Skeletal muscle tissue (tissue), 4 donors: ENCODE data around the gene CTXN1. TPM values are rescaled to one million over a fixed set of nuclear protein-coding genes. Genes with fewer than 3 reads are reported as not detected.
"Not testable (repeated sequence)": the region's sequence is repeated elsewhere in the genome, so short reads cannot be mapped to it uniquely, and the experiment has no call there.

Experiments
- H3K27ac ChIP-seq: one replicate; pipeline ENCODE4 v1.7.0; 2013; ENCODE audit warnings: mild to moderate bottlenecking, low read depth, low read length, inconsistent platforms
- H3K27me3 ChIP-seq, 3 donors: one replicate each; pipeline ENCODE4 v1.7.0; 2013; ENCODE audit warnings: low read length in 3 of 3; ENCODE audit not compliant: control insufficient read depth in 3 of 3, insufficient read depth in 3 of 3
- H3K36me3 ChIP-seq, 3 donors: one replicate each; pipeline ENCODE4 v1.7.0; 2013; ENCODE audit warnings: low read length in 3 of 3; ENCODE audit not compliant: control insufficient read depth in 3 of 3, insufficient read depth in 3 of 3
- H3K4me1 ChIP-seq, 3 donors: one replicate each; pipeline ENCODE4 v1.7.0; 2013; ENCODE audit warnings: low read length in 3 of 3, mild to moderate bottlenecking in 3 of 3; ENCODE audit not compliant: control insufficient read depth in 3 of 3, insufficient read depth in 3 of 3
- H3K4me3 ChIP-seq, 3 donors: one replicate each; pipeline ENCODE4 v1.7.0; 2013; ENCODE audit warnings: low read length in 3 of 3
- H3K9ac ChIP-seq, 3 donors: one replicate each; pipeline ENCODE4 v1.7.0; 2013; ENCODE audit warnings: low read length in 3 of 3, mild to moderate bottlenecking in 3 of 3, moderate library complexity in 2 of 3, low read depth in 1 of 3
- H3K9me3 ChIP-seq, 3 donors: one replicate each; pipeline ENCODE4 v1.7.0; 2013; ENCODE audit warnings: low read length in 3 of 3; ENCODE audit not compliant: control insufficient read depth in 3 of 3
- total RNA-seq: library from RNA; depleted of rRNA; stranded (reverse); fragments of >200 nt; gene quantifications from one replicate; pipeline ENCODE4 v1.2.3, GENCODE V29; 2014
- donor health status: Osteomylitis.

The CTXN1 gene
- total RNA-seq, 1 donor from 2014 or later: 0.52 TPM

DNA sequence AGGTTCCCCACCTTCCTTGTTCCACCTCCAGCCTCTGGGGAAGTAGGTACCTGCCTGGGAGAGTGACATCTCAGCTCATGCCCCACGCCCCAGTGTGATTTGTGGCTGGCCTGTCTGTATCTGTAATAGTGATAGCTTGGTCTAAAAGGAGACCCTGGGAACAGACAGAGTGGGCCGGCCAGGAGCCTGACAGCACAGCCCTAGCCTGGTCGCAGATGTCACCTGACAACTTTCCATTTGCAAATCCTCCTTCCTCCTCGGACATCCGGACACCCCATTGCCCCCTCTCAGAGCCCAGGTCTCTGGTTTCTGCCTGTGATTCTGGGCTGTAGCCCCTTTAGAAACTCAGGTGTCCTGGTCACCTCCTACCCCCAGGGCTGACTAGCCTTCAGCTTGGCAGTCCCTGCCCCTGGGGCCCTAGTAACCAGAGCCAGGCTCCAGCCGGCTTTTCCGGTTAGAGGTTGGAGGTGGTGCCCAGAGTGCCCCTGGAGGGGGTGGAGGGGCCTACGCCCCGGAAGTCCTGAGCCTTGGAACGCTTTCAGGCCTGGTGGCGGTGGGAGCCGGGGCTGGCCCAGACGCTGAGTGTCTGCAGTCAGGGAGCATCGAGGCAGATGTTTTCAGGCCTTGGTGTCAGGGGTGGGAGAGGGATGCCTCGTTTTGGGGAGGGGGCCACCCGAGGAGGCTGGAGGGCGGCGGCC, 31.2 kb downstream of the CTXN1 start:
- H3K27me3 ChIP-seq: peaks cover 16 to 37% (median 19%) of the 10 kb centered on the region in 3 donors
- no peak overlapping the region for H3K4me3 ChIP-seq
- no peak overlapping the region for H3K27ac ChIP-seq
- peaks cover 0 to 2% (median 0%) of the 10 kb centered on the region in 3 donors for H3K9me3 ChIP-seq
- no peaks in the 10 kb centered on the region for H3K36me3 ChIP-seq
- H3K9ac ChIP-seq: no peak overlapping the region
- no peaks in the 10 kb centered on the region for H3K4me1 ChIP-seq

DNA sequence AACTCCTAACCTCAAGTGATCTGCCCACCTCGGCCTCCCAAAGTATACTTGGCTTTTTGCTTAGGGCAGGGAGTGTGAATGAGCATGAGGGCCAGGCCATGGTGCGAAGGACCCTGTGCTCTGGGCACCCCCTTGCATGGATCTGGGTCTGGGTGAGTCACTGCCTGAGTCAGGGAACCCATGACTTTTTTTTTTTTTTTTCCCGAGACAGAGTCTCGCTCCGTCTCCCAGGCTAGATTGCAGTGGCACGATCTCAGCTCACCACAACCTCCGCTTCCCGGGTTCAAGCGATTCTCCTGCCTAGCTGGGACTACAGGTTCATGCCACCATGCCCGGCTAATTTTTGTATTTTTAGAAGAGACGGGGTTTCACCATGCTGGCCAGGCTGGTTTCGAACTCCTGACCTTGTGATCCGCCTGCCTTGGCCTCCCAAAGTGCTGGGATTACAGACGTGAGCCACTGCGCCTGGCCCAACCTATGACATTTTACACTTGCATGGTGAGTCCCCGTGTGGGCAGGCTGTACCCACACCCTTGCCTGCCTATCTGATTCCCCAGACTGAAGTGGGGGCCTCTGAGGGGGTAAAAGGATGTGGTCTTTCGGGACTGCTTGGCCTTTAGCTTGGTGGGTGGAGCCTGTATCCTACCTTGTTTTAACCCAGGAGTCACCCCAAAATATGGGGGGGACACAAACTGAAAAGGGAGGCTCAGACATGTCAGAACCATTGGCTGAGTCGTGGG, 32.4 kb downstream of the CTXN1 start:
- H3K9me3 ChIP-seq, H3K27ac ChIP-seq, H3K9ac ChIP-seq, H3K36me3 ChIP-seq, H3K4me1 ChIP-seq, H3K4me3 ChIP-seq: not testable (repeated sequence)
- H3K27me3 ChIP-seq: peaks cover 21 to 37% (median 28%) of the 10 kb centered on the region in 3 donors

DNA sequence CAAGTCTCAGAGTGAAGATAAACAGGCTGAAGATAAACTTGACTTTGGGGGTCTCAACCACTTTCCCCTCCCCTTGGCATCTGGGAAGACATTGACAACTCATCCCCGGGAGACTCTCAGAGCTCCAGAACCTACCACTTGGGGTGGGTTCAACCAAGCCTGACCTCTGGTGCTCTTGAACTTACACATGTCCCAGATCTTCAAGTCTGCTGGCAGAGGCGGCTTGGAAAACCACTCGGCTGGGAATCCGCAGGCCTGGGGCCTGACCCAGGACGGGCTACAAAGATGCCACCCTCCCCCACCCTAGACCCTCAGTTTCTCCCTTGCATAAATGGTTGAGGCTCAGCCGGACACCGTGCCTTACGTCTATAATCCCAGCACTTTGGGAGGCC, 37.1 kb downstream of the CTXN1 start:
- peaks cover 19 to 31% (median 25%) of the 10 kb centered on the region in 3 donors for H3K27me3 ChIP-seq
- H3K9me3 ChIP-seq: no peaks in the 10 kb centered on the region
- H3K27ac ChIP-seq: no peak overlapping the region
- no peaks in the 10 kb centered on the region for H3K36me3 ChIP-seq
- H3K4me3 ChIP-seq: no peak overlapping the region
- no peaks in the 10 kb centered on the region for H3K4me1 ChIP-seq
- H3K9ac ChIP-seq: no peak overlapping the region

DNA sequence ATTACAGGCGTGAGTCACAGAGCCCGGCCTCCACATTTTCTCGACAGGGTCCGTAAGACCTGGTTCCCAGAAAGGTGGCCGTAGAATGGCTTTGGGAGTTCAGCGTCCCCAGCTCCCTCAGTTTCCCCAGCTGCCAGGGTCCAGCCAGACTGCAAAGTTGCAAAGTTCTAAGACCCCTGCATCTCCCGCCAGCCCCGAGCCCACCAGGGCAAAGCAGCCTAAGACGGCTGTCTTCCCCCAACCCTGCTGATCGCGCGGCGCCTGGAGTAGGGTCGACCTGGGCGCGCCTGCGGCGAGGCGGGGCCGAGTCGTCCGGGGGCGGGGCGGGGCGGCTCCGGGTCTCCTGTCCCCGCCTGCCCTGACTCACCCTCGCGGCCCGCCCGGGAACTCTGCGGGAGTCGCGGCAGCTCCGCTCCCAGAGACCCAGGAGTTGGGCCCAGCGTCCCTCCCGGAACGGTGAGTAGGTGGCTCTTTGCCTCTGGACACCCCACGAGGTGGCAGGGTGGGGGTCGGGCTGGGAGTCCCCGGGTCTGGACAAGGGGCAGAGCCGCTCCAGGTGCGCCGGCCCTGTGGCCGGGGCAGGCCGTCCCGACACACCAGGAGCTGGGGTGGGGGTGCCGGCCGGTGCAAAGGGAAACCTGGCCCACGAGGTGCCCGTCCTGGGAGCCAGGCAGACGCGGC, 37.6 kb downstream of the CTXN1 start, which contains the start of gene LRRC8E:
TSS of gene LRRC8E (plus strand) at position 366 of the 681 bp plus-strand sequence. CDS start 7,094 bp downstream, outside the sequence.
- H3K9ac ChIP-seq: no peak within 1 kb of the TSS
- H3K27ac ChIP-seq: no peak within 1 kb of the TSS
- no peaks in the 10 kb centered on the region for H3K4me1 ChIP-seq
- peaks cover 18 to 29% (median 21%) of the 10 kb centered on the region in 3 donors for H3K27me3 ChIP-seq
- H3K9me3 ChIP-seq: no peaks in the 10 kb centered on the region
- H3K36me3 ChIP-seq: no peaks in the 10 kb centered on the region
- no peak within 1 kb of the TSS for H3K4me3 ChIP-seq

DNA sequence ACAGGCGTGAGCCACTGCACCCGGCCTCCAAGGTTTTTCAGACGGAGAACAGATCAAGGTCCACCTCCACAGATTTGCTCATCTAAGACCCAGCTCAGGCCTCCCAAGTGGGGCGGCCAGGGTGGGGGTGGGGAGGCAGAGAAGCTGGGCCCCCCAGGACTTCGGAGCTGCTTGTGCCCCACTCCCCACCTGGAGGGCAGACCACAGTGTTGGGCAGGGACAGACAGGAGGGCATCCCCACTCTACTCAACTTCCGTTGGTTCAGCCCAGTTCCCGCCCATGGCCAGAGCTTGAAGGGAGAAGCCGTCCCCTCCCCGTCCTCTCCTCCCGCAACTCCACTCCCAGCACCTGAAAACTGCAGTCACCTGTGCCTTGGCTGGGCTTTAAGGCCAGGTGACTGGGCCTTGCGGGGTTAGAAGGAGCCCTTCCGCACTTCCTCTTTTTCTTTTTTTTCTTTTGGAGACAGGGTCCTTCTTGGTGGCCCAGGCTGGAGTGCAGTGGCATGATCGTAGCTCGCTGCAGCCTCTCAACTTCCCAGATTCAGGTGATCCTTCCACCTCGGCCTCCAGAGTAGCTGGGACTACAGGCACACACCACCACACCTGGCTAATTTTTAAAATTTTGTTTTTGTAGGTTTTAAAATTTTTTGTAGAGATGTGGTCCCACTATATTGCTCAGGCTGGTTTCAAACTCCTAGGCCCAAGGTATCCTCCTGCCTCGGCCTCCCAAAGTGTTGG, 38.4 kb downstream of the CTXN1 start:
- no peaks in the 10 kb centered on the region for H3K9me3 ChIP-seq
- H3K4me1 ChIP-seq: no peaks in the 10 kb centered on the region
- H3K4me3 ChIP-seq: no peak overlapping the region
- no peak overlapping the region for H3K9ac ChIP-seq
- peaks cover 18 to 27% (median 21%) of the 10 kb centered on the region in 3 donors for H3K27me3 ChIP-seq
- no peaks in the 10 kb centered on the region for H3K36me3 ChIP-seq
- no peak overlapping the region for H3K27ac ChIP-seq

DNA sequence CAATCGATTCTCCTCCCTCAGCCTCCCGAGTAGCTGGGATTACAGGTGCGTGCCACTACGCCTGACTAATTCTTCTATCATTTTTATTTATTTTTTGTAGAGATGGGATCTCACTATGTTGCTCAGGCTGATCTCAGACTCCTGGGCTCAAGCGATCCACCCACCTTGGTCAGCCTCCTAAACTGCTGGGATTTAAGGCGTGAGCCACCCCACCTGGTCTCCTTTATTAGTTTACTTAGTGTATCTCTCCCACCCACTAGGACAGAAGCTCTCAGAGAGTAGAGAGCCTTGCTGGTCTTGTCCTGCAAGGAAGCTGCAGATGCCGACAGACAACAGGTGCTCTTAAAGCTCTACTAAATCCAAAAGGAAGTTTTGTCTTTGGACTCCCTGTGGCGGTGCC, 40.1 kb downstream of the CTXN1 start:
- no peak overlapping the region for H3K27ac ChIP-seq
- peaks cover 18 to 23% (median 19%) of the 10 kb centered on the region in 3 donors for H3K27me3 ChIP-seq
- no peaks in the 10 kb centered on the region for H3K4me1 ChIP-seq
- H3K36me3 ChIP-seq: no peaks in the 10 kb centered on the region
- H3K9me3 ChIP-seq: no peaks in the 10 kb centered on the region
- H3K4me3 ChIP-seq: no peak overlapping the region
- no peak overlapping the region for H3K9ac ChIP-seq

DNA sequence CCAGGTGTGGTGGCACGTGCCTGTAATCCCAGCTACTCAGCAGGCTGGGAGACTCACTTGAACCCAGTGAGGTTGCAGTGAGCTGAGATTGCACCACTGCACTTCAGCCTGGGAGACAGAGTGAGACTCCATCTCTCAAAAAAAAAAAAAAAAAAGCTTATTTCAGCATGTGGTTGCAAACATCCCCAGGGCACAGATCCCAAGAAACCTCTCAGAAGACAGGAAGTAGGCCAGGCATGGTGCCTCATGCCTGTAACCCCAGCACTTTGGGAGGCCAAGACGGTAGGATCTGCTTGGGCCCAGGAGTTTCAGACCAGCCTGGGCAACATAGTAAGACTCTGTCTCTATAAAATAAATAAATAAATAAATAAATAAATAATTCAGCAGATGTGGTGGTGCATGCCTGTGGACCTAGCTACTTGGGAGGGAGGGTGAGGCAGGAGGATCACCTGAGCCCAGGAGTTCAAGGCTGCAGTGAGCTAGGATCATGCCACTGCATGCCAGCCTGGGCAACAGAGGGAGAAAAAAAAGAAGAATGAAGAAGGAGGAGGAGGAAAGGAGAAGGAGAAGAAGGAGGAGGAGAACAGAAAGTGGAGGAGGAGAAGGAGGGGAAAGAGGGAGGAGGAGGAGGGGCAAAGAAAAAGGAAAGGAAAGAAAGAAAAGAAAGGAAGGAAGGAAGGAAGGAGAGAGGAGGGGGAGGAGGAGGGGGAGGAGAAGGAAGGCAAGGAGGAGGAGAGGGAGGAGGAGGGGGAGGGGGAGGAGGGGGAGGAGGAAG, 42.0 kb downstream of the CTXN1 start:
- Histone ChIP-seq H3K4me3 (no peak overlapping the region), H3K36me3 (no peaks in the 10 kb centered on the region), H3K27me3 (peaks cover 17 to 22% (median 17%) of the 10 kb centered on the region in 3 donors), H3K4me1 (no peaks in the 10 kb centered on the region), H3K27ac (no peak overlapping the region), H3K9ac (no peak overlapping the region), H3K9me3 (no peaks in the 10 kb centered on the region)

DNA sequence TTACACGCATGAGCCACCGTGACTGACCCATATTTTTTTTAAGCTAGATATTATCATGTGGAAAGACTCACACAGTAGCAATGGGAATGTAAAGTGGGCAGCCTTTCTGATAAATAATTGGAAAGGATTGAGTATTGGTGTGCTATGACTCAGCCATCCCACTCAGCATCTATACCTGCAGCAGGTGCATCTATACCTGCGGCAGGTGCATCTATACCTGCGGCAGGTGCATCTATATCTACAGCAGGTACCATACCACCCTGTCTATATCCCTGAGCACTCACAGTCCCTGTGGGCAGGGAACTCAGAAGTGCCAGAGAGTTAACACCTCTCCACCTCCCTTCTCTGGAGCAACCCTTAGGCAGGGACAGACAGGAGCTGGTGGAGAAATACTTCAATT, 42.8 kb downstream of the CTXN1 start:
- Histone ChIP-seq H3K9me3 (no peaks in the 10 kb centered on the region), H3K4me3 (no peak overlapping the region), H3K27ac (no peak overlapping the region), H3K9ac (no peak overlapping the region), H3K36me3 (no peaks in the 10 kb centered on the region), H3K4me1 (no peaks in the 10 kb centered on the region), H3K27me3 (peaks cover 10 to 15% (median 10%) of the 10 kb centered on the region in 3 donors)

DNA sequence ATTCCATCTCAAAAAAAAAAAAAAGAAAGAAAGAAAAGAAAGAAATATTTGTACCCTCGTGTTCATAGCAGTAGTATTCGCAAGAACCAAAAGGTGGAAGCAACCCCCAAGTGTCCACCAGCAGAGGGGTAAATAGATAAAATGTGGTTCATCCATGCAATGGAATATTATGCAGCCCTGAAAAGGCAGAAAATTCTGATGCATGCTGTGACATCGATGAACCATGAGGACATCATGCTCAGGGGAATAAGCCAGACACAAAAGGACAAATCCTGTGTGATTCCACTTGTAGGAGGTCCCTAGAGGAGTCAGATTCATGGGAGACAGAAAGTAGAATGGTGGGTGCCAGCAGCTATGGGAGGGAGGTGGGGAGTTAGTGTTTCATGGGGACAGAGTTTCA, 44.0 kb downstream of the CTXN1 start:
- Histone ChIP-seq H3K4me1 (no peaks in the 10 kb centered on the region), H3K9ac (no peak overlapping the region), H3K4me3 (no peak overlapping the region), H3K36me3 (no peaks in the 10 kb centered on the region), H3K27me3 (peaks cover 2 to 14% (median 13%) of the 10 kb centered on the region in 3 donors), H3K27ac (no peak overlapping the region), H3K9me3 (no peaks in the 10 kb centered on the region)
